Fibroblast of villous mesenchyme (primary cell): ENCODE results near the gene PIMREG. TPM values are rescaled to one million over a fixed set of nuclear protein-coding genes. Genes with fewer than 3 reads are reported as not detected.

Experiments used
- DNase-seq: peaks from one replicate; pipeline ENCODE4 v3.0.0-alpha.2; 2010; ENCODE audit warnings: low read depth
- H3K4me3 ChIP-seq: 2 replicates; pipeline ENCODE4 v1.5.1; 2011; ENCODE audit warnings: low read depth, mild to moderate bottlenecking, low read length
- CTCF ChIP-seq: IDR thresholded peaks from 2 replicates; pipeline ENCODE4 v1.5.1; 2012; ENCODE audit warnings: low read depth, mild to moderate bottlenecking, low read length; ENCODE audit not compliant: insufficient read depth
- total RNA-seq: library from RNA; depleted of rRNA; stranded (reverse); fragments of >200 nt; gene quantifications from 2 replicates; pipeline ENCODE4 v1.2.3, GENCODE V29; 2012

PIMREG gene
- total RNA-seq, 1 donor = 18.1 TPM

- peak; percentile 35 for TF ChIP-seq CTCF
- DNase-seq = no peak
Observed at GRCh38 chr17:6420173-6420641, 24.0 kb upstream of the PIMREG start.

GRCh38 chr17:6421700-6422604 is 22.3 kb upstream of the PIMREG start:
- peak; percentile 69 for DNase-seq
- no peak overlapping the region for H3K4me3 ChIP-seq
- peak; percentile 84 for TF ChIP-seq CTCF

More at GRCh38 chr17:6420173-6420641, 24.0 kb upstream of the PIMREG start:
- no peak overlapping the region for H3K4me3 ChIP-seq

GRCh38 chr17:6422654-6423241 is 21.5 kb upstream of the PIMREG start:
- no peak for TF ChIP-seq CTCF
- H3K4me3 ChIP-seq = no peak overlapping the region
- no peak for DNase-seq

- no peak for DNase-seq
- TF ChIP-seq CTCF = no peak
- H3K4me3 ChIP-seq = no peak overlapping the region
Observed at GRCh38 chr17:6423931-6424330, 20.3 kb upstream of the PIMREG start.

GRCh38 chr17:6425407-6425806 is 18.8 kb upstream of the PIMREG start:
- DNase-seq = no peak
- H3K4me3 ChIP-seq = no peak overlapping the region
- no peak for TF ChIP-seq CTCF

- DNase-seq = no peak
- TF ChIP-seq CTCF = no peak
- H3K4me3 ChIP-seq = no peak overlapping the region
Observed at GRCh38 chr17:6426356-6427101, 17.7 kb upstream of the PIMREG start.
